Heart left ventricle (tissue), 13 donors: ENCODE data around the gene ZNF516.

ENCODE experiments used
- POLR2A ChIP-seq, 2 donors: fragments of 450-650 bp; IDR thresholded peaks; one replicate each; pipeline ENCODE4 v1.6.1; 2017; ENCODE audit warnings: antibody characterized with exemption in 2 of 2, mild to moderate bottlenecking in 2 of 2, moderate library complexity in 2 of 2
- TF ChIP-seq, protein P1 (sequence below), 12 donors: fragments of 200-600 bp; sonication (generic) in 4 of 12; IDR thresholded peaks; one replicate each; pipeline versions ENCODE4 v1.5.0 to v1.8.0; 2018 to 2022; ENCODE audit warnings: antibody characterized with exemption in 12 of 12, mild to moderate bottlenecking in 5 of 12
- donor health status: ischemic (EF 13 %, LVEDD 7.1; RV severe dilation, severe dysfunction).
- donor health status: DM: no; HTN: yes; CAD: no.
- donor health status: DM: no; HTN: no; CAD: no.
- donor health status: ischemic (EF 25% LVEDD 6.9; RV normal size, moderate dysfunction).
- donor health status: ischemic (EF 25% LVEDD 5.7; RV mildly dilated, moderate dysfunction).
- donor health status: ischemic (EF 35%, LVEDD 5.7; RV mildly dilated, moderate dysfunction).
- donor health status: nonischemic (EF 11% LVEDD 7.7; RV severe dilation, severe dysfunction).
- donor health status: DM: yes; HTN: yes; CAD: no.
- donor health status: PGD.
- donor health status: ischemic (EF 29% LVEDD 5.4; RV normal size, mild dysfunction).
- donor health status: nonischemic (EF 23%, LVEDD 6.1; RV moderate dilation, normal function).

DNA sequence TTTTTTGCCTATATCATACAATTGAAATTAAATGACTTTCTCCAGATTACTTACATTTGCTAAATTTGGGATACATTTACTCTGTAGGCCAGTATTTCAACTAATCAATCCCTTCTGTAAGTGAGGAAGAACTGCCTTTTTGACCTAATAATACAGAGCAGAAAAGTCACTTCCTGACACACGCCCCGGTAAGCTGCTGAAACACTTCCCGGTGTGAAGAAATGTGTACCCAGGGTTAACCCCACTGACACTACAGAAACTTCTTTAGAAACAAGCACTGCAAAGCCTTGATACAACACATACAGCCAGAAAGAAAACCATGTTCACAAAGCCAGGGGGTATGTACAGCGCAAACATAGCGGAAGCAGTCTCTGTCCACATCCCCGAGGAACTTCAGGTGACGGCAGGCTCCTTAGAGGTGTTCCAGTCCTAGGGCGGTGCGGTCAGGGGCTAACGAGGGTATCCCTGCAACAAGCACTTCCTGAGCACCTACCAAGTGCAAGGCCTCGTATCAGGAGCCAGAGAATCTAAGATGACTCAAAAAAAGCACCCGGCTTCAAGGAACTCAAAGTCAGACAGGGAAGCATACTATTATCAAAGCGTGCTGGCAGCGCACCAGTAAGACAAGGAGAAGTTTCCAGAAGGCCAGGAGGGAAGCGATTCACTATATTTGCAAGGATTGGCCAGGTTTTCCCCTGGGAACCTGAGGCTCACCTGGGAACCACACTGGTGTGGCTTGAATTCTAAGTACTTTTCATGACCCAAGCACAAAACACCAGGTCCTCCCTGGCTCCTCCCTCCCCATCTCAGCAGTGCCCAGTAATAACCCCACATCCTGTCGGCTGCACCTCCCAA, 46.6 kb downstream of the ZNF516 start:
- TF ChIP-seq POLR2A (IDR thresholded peaks at IDR 0.05) = no peak
- TF ChIP-seq, protein P1, sequence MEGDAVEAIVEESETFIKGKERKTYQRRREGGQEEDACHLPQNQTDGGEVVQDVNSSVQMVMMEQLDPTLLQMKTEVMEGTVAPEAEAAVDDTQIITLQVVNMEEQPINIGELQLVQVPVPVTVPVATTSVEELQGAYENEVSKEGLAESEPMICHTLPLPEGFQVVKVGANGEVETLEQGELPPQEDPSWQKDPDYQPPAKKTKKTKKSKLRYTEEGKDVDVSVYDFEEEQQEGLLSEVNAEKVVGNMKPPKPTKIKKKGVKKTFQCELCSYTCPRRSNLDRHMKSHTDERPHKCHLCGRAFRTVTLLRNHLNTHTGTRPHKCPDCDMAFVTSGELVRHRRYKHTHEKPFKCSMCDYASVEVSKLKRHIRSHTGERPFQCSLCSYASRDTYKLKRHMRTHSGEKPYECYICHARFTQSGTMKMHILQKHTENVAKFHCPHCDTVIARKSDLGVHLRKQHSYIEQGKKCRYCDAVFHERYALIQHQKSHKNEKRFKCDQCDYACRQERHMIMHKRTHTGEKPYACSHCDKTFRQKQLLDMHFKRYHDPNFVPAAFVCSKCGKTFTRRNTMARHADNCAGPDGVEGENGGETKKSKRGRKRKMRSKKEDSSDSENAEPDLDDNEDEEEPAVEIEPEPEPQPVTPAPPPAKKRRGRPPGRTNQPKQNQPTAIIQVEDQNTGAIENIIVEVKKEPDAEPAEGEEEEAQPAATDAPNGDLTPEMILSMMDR (IDR thresholded peaks at IDR 0.05) = no peak
